ENCODE data around the gene SYT1. TPM values are rescaled to one million over a fixed set of nuclear protein-coding genes. Genes with fewer than 3 reads are reported as not detected.

The SYT1 gene
- total RNA-seq, 1 donor from 2014 or later = not detected

DNA sequence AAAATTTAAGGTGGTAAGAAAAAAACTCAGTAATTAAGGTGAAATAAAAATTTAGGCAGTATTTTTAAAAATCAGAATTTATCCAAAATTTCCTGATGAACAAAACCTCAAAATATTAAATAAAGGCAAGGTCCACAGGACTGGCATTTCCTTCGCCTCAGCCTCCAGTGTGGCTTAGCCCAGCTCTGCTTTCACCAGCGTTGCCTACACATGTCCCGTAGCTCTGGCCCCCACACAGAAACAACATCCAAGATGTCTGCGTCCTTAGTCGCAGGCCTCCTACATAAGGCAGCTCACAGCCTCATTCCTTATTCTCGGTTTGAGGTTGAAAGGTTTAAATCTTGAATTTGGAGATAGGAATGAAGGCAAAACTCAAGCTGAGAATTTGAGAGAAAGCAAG, 274.3 kb downstream of the SYT1 start:
- intact Hi-C loops (cut with micrococcal nuclease) = no loop called here

DNA sequence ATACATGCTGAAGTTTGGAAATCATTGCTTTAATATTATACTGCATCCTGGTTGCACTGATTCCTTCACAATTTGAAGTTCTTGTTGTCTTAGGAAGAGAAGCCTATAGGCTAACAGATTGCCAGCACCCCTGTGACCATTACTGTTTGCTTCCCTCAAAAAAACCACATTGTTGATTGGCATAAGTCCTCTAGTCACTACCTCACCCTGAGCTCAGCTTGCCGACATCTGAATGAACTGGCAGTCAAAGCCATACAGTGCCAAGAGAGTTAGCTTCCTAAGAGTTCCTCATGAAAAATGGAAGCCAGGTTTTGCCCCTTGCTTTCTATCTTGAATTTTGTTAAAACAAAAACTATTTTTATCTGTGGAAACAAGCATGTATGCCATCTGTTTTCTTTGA, 276.1 kb downstream of the SYT1 start:
- intact Hi-C loops (cut with micrococcal nuclease) = no loop called here

DNA sequence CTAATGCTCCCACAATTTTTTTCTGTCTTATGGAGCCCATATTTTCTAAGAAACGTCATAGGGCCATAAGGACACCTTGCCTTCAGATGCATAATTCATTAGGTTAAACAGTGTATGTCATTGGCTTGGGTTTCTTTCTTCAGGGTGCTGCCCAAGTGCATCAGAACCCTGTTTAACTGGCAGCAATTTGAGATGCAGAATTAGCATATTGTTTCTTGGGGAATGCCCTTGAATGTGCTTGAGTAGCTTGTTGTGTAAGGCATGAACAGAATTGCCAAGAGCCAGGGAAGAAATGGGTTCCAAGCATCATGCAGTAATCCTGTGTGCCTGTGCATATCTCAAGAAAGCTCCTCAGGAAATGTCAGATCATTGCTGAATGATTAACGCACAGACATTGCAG, 277.2 kb downstream of the SYT1 start:
- intact Hi-C loops (cut with micrococcal nuclease) = no loop called here

DNA sequence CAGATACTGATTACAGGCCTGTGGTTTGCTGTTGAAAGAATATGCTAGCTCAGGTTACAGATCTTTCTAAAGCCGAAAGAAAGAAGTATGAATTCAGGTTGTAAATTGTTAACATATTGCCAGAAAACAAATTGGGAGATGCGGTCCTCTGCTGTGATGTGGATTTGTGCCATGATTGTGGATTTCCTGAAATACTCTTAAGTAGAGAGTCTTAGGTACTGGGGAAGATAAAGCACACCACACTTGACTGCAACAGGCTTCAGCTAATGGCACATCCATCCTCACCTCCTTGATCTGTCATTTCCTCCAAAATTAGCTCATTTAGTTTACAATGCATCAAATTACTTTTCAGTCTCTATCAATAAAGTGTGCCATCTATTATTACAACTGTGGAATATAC, 279.2 kb downstream of the SYT1 start:
- intact Hi-C loops (cut with micrococcal nuclease) = no loop called here

DNA sequence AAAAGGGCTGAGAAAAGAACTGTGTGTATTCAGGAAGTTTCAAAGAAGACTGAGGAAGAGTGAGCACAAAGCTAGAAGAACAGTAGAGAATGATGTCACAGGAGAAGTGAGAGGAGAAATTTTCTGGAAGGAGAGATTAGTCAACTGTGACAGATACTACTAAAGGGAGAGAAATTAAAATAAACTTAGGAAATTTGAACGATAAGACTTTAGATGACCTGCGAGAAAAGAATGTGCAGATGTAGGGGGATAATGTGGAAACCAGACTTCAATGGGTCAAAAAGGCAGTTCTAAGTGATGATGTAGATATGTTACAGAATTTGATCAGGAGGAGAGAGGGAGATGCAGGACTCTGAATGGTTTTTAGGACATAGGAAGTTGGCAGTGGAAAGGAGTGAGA, 287.4 kb downstream of the SYT1 start:
- intact Hi-C loops (cut with micrococcal nuclease) = no loop called here

DNA sequence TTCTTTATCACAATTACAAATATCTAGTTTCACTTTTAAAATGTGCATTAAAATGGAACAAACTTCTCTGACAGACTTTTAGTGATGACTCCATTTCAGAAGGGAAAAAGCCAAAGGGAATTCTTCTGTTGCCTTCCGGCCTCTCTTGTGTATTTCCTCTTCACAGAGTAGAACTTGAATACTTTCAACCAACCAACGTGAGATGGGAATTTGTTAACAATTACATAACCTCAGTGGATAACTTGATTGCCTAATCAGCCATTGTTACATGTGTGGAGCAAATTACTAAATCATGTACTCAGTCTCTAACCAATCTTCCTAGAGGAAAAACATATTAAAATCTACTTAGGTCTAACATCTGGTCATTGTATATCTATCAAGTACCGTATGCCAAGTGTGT, 291.1 kb downstream of the SYT1 start:
- intact Hi-C loops (cut with micrococcal nuclease) = no loop called here

DNA sequence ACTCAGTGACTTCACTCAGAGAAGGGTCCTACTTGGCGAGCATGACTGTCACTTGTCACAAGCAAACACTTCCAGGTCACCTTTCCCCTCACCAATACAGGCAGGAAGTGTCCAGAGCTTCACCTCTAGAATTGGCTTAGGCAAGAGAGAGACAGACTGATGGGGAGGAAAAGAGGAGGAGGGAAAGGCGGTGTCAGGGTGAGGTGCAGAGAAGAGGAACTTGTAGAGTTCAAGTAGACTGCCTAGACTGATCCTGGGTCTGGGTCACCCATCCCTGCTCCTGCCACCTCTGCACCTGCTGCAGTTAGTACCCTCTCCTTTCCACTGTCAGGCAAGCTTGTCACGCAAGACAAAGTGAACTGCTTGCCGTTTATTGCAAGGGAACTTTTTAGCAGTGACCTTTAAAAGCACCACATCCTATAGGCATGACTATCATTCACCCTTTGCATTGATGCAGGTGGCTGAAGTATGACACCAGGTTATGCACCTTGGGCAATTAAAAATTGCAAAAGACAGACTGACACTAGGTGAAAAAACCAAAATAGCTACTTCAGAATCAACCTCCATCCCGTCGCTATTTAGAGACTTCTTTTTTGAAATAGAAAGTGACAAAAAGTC, 292.4 kb downstream of the SYT1 start:
- intact Hi-C loops (cut with micrococcal nuclease) = no loop called here

DNA sequence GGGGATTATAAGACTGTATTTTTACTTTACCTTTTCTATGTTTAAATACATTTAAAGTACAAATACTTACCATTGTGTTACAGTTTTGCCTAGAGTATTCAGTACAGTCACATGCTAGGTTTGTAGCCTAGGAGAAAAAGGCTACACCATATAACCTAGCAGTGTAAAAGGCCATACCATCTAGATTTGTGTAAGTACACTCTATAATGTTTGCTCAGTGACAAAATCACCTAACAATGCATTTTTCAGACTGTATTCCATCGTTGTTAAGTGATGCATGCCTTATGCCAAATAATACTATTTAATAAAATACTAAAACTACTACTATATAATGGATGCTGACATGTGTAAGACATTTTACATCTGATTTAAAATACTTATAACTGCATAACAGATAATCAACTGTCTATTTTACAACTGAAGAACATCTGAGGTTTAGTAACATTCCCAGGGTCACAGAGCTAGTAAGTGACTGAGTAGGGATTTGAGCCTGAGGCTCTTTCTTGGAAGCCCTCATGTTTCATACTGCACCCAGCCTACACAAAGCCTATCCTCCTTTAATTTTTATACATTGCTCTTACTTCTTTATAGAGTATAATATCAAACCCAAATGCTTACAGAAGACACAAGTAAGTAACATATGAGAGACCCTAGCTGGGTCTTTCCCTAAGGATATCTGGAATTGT, 296.8 kb downstream of the SYT1 start:
- intact Hi-C loops (cut with micrococcal nuclease) = no loop called here

DNA sequence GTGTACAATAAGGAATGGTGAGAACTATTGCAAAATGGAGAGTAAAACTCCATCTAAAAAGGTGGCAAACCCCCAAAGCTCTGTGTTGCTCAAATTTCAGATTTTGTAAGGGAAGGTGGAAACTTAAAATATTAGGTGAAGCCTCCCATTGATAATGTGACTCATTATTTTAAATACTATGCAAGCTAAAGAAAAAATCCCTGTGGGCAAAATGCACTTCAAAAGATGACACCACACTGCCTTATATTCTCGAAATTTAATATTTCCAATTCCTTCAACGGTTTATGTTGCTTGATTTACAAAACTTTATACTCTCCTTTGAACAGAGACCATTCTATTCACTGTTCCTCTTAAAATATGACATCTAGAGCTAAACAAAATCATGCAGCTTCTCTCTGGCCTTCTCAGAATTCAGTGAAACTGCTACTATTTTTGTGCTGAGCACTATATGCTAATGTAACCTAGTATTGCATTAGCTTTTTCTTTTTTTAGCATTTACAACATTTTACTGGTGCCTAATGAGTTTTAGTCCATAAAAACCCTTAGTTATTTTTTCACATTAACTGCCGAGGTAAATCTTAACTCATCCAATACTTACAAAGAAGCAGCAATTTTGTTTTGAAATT, 297.7 kb downstream of the SYT1 start:
- intact Hi-C loops (cut with micrococcal nuclease) = no loop called here

DNA sequence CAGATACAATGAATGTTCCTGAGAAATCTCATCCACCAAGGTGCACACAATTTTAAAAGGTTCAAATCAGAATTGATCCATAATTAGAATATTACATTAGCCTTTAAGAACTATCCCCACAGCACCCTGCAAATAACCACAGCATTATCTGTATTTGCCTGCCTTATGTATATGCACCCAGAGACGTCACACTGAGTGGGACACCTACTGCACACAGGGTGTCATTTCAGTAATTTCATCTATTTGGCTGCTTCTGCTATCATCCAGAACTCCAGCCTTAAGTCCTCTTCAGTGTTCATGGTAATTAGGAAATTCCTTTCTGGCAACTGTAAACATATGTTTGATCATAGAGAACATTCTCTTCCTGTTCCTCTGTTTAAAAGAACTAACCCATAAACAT, 298.4 kb downstream of the SYT1 start:
- intact Hi-C loops (cut with micrococcal nuclease) = no loop called here

DNA sequence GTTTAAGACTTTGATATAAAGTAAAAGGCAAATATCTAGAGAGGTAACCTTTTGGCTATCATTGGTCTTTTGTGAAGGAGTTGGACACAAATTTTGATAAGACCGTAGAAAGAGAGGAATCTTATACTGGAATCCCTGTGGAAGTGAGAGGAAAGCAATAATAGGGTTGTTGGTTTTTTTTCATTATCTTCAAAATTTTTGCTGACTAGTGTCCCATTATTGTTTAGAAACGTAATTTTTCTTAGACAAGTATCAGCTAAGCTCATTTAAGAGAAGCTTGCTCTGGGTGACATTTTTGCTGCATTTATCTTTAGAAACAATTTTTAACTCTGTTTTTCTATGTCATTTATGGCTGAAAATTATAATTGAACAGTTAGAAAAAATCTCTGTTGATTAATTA, 300.3 kb downstream of the SYT1 start:
- intact Hi-C loops (cut with micrococcal nuclease) = no loop called here

DNA sequence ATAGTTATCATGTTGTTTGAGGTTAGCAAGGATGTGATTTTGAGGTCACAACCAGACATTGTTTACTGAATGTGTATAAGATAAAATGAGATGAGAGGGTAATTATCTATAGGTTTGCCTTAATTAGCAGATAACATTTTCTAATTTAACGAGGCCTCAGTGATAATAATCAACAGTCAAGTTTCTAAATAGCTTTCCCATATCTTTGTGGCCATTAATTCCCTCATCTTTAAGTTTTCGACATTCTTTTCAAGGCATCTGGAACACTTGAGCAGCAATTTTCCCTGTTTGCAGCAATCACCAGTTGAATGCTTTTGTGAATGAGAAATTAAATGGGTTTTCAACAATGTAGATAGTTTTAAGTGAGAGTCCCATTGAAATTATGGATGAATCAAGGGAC, 304.1 kb downstream of the SYT1 start:
- intact Hi-C loops (cut with micrococcal nuclease) = no loop called here

DNA sequence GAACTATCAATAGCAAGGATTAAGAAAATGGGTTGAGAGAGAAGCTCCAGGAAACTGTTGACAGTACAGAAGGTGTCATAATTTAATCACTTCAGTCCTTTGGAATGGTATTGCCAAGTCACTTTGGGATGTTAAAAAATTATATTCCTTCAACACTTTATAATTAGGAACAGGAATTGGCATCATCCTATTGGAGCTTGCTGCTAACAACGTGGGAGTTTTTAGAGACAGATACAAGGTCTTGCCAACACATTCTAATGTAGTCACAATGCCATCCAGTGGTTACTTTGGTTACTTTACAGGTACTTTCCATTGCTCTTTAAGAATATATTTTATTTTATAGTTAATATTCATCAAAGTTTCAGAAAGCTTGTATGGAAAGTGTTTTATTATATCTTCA, 310.1 kb downstream of the SYT1 start:
- intact Hi-C loops (cut with micrococcal nuclease) = no loop called here

DNA sequence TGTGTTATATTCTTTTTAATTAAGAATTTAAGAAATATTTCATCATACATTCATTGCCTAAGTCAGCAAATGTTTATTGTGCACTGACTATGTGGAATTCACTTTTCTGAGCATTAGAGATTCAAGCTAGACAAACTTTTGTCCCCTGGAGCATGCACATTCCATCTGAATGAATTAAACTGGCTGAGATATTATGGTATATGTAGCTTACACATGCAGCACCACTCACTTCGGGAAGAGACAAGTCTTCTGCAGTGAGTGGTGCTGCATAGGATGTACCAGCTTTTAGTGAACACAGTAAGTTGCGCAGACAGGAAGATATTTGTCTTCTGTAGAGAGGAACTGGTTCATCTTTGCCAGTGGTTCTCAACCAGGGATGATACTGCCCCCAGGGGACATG, 318.4 kb downstream of the SYT1 start:
- intact Hi-C loops (cut with micrococcal nuclease) = no loop called here

DNA sequence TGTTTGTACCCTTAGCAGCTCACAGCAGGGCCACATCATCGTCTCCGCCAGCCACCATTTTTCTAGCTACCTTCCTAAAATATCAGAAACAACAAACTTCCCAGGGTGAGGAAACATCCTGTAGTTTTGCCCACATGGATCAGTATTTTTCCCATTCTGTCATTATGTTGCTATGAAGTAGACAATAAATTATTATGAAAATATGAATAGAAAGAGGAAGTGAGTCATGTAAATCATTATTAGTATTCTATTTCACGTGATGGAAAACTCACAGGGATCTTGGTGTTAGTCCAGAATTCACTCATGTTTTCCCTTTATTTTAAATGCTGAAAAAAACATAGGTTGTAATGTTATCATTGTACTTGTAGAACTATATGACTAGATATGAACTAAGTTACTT, 319.4 kb downstream of the SYT1 start:
- intact Hi-C loops (cut with micrococcal nuclease) = no loop called here

DNA sequence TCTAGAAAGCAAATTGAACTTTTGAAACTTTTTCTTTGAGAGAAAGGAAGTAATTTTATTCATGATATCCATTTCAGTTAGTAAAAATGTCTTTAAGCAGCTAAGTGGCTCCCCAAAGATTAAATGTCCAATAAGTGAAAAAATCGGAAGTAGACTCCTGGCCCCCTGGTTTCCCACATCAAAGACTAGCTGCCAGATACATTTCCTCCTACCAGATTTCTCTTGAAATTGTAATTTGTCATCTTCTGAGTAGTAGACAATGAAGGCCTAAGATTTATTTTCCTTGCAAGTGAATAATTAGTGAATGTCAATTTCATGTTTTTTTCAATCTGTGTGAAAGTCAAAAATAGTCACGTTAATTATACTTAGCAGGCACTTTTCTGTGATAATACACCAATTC, 321.9 kb downstream of the SYT1 start:
- intact Hi-C loops (cut with micrococcal nuclease) = no loop called here

DNA sequence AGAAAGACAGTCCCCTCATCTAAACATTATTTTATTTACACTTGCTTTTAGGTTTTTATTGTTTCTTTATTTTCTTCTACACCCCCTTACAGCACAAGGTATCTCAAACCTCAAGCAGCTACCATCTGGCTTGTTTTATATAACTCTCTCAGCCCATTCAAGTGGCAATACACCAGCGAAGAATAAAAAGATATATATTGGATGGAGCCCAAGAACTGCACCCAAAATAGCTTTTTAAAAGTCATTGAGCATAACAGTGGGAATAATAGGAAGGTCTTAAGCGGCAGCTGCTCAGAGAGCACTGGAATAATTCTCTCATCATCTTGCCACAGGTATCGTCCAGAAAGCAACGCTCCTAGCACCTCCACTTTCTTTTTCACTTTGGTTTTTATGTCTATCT, 322.5 kb downstream of the SYT1 start:
- intact Hi-C loops (cut with micrococcal nuclease) = no loop called here

DNA sequence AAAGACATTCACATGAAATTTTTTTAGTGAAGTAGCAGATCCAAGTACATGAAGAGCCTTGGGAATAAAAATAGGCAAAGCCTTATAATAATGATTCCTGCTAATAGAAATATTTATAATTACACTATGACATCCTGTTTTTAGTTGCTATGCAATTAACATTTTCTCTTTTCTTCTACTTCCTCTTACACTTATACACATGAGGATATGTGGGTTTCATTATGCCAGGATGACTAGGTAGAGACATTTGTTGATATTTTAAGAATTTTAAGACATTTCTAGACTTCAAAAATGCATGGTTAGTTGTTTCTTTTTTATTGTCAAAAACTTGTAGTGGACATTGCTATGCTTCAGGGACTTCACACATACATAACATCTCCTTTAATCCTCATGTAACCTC, 326.8 kb downstream of the SYT1 start:
- intact Hi-C loops (cut with micrococcal nuclease) = no loop called here

DNA sequence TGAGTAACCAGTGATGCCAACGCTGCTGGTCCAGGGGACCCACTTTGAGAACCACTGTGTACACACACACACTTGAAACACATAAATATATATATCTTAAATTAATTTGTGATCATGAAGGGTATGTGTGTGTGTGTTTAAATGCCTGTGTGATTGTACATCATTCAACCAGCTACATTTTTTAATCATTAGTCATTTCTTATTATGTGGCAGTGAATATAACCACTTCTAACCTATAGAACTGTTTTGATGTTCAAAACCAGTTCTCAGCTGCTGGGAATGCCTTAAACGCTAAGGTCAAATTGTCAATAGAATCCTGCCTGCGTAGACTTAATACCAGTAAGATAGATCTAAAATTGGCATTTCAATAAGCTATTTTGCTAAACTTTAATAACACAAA, 330.0 kb downstream of the SYT1 start:
- intact Hi-C loops (cut with micrococcal nuclease) = no loop called here

DNA sequence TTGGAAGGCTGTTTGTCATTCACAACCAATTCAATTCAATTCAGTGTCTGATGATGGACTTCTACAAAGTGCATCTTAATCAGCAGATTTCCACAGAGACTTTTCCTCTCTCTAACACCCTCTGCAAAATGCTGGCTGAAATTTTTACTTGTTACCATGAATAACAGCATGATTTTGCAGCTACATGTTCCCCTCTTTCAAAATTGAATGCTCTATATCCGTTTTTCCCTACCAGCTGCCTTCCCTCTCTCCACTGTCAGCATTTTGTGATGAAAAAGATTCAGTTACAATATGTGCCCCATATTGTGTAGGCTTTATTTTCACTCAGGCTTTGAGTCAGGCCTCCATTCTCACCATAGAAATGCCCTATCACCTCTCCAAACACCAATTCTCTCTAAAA, 334.6 kb downstream of the SYT1 start:
- intact Hi-C loops (cut with micrococcal nuclease) = no loop called here

DNA sequence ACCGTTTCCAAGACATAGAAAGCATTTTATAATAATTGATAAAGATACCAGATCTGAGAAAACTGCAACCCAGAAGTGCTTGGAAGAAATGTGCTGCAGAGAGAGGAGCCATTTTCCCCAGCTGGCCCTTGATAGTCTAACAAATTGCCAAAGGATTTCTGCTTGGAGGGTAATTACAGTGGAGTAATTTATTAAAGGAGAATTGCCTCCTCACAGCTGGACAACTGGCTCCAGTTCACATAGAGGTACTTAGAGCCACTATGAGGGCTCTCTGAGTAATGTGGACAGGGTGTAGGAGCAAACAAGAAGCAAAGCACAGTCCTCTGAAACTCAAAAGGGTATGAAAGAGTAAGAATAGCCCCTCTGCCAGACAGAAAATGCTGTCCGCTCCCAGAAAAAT, 335.6 kb downstream of the SYT1 start:
- intact Hi-C loops (cut with micrococcal nuclease) = no loop called here

DNA sequence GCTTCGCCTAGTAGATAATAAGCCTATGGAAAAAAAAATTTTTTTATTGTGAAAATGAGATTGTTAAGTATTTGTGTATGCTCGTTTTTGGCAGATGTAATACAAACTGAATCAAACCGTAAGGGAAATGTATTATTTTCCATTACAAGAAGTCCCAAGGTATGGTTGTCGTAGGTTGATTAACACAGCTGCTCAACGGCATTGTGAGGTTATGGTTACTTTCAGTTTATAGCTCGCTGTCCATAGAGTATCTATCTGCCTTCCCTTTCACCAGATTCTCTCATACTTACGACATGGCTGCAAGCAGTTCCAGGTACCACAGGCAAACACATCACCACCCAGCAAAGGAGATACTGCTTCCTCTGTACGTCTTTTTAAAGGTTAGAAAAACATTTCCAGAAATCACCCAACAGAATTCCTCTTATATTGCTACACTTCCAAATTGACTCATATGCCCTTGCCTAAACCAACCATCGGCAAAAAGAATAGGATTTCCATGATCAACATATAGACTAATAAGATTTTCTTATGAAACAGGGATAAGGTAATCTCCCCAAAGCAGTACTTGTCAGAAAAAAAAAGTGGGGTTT, 338.6 kb downstream of the SYT1 start:
- intact Hi-C loops (cut with micrococcal nuclease) = no loop called here

DNA sequence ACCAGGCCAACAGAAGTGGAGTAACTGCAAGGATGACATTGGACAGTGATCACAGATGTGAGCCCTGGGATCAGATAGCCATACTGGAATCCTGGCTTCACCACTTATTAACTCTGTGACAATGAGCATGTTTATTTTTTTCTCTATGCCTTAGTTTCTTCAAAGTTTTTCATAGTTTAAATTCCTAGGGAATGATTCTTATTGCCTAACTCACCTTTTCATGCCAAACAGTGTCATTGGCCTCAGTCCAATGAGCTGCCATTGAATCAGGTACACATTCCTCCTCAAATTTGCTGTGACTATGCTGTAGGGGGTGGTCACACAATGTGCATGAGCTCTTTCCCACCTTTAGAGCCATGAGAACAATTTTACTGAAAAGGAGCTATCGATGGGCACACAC, 342.3 kb downstream of the SYT1 start:
- intact Hi-C loops (cut with micrococcal nuclease) = no loop called here

Data from T-helper 1 cell treated with Interleukin-12 subunit alpha and Interleukin-12 subunit beta and Interleukin-4 antibody, amounts not matched to agents 30 ng/mL and 1 ng/mL, for 36 hours (primary cell).